HepG2 (cell line): ENCODE measurements around the gene NTM.

Experiments used
- CBX5 ChIP-seq: sonication (generic); formaldehyde crosslinking; IDR thresholded peaks from 2 replicates; pipeline ENCODE4 v1.4.0; 2020; ENCODE audit warnings: missing genetic modification reagents, borderline replicate concordance
- CTCF ChIP-seq: sonication (generic); formaldehyde crosslinking; IDR thresholded peaks from 2 replicates; pipeline ENCODE4 v1.5.0; 2020; ENCODE audit warnings: mild to moderate bottlenecking, missing genetic modification reagents, moderate library complexity
- ELF4 ChIP-seq: sonication (generic); formaldehyde crosslinking; IDR thresholded peaks from 2 replicates; pipeline ENCODE4 v1.5.0; 2020; ENCODE audit warnings: missing genetic modification reagents, mild to moderate bottlenecking, moderate library complexity, borderline replicate concordance
- GATAD2A ChIP-seq: IDR thresholded peaks from 2 replicates; pipeline ENCODE4 v1.6.1; 2016
- PAX8 ChIP-seq: sonication (generic); formaldehyde crosslinking; IDR thresholded peaks from 2 replicates; pipeline ENCODE4 v1.8.0; 2022; ENCODE audit warnings: mild to moderate bottlenecking, missing genetic modification reagents, borderline replicate concordance
- YY1 ChIP-seq: IDR thresholded peaks from 2 replicates; pipeline ENCODE4 v1.6.1; 2011; ENCODE audit warnings: low read length, low read depth, moderate library complexity, mild to moderate bottlenecking; ENCODE audit not compliant: insufficient read depth, insufficient replicate concordance
- ZBTB1 ChIP-seq: sonication (generic); formaldehyde crosslinking; IDR thresholded peaks from 2 replicates; pipeline ENCODE4 v1.4.0; 2020; ENCODE audit warnings: missing genetic modification reagents, borderline replicate concordance

- TF ChIP-seq CTCF (CRISPR knock-in tag) (no peak), GATAD2A (no peak), CBX5 (CRISPR knock-in tag) (no peak), PAX8 (no peak), ZBTB1 (no peak), YY1 (no peak), ELF4 (CRISPR knock-in tag) (no peak)
Observed at GRCh38 chr11:131428853-131429252, 58.4 kb downstream of the NTM start.
